B cell (primary cell): ENCODE results near the gene PYDC2. TPM values are rescaled to one million over a fixed set of nuclear protein-coding genes. Genes with fewer than 3 reads are reported as not detected.

ENCODE experiments used
- ATAC-seq: fragments of 200-7000 bp; cut with Tn5 transposase; one replicate; pipeline ENCODE4 v1.10.0; 2021; ENCODE audit warnings: low read depth, mild to moderate bottlenecking, moderate number of reproducible peaks, moderate library complexity
- CTCF ChIA-PET: fragments of 350-600 bp; sonication (Branson Sonifier 250); formaldehyde crosslinking; loops from one replicate; lab custom pipeline; 2021; ENCODE audit warnings: antibody characterized with exemption, inconsistent platforms; lab: Charles Lee
- POLR2A ChIA-PET: fragments of 350-600 bp; sonication (Branson Sonifier 250); formaldehyde crosslinking; loops from one replicate; lab custom pipeline; 2021; ENCODE audit warnings: antibody characterized with exemption; lab: Charles Lee
- DNase-seq: peaks from one replicate; pipeline ENCODE4 v3.0.0; 2013
- H2AFZ ChIP-seq: 2 replicates; pipeline ENCODE4 v1.6.1; 2012; ENCODE audit warnings: mild to moderate bottlenecking, low read depth, low read length; ENCODE audit not compliant: insufficient read depth, poor library complexity, severe bottlenecking
- H3K27ac ChIP-seq, 2 donors: 1 replicate in 1 of 2; 2 replicates in 1 of 2; pipeline ENCODE4 v1.5.1; 2012 to 2013; ENCODE audit warnings: low read length in 2 of 2, mild to moderate bottlenecking in 2 of 2, moderate library complexity in 1 of 2
- H3K27me3 ChIP-seq, 4 experiments: fragments of 200-600 bp in 1 of 4; sonication (generic) in 1 of 4; replicated peaks in 1 of 4; 1 replicate in 2 of 4; 2 replicates in 2 of 4; pipeline versions ENCODE4 v1.6.1 to v1.7.0; 2013 to 2016; ENCODE audit warnings: low read length in 3 of 4, mild to moderate bottlenecking in 2 of 4, mixed read lengths in 1 of 4, moderate library complexity in 1 of 4; ENCODE audit not compliant: insufficient read depth in 4 of 4, control insufficient read depth in 3 of 4; ENCODE audit errors: control extremely low read depth in 1 of 4
- H3K36me3 ChIP-seq, 2 experiments: replicated peaks in 1 of 2; 1 replicate in 1 of 2; 2 replicates in 1 of 2; pipeline versions ENCODE4 v1.6.1 to v1.7.1; 2013; ENCODE audit warnings: low read length in 1 of 2; ENCODE audit not compliant: insufficient read depth in 2 of 2, control insufficient read depth in 1 of 2; ENCODE audit errors: control extremely low read depth in 1 of 2, extremely low read depth in 1 of 2
- H3K4me1 ChIP-seq, 2 donors: fragments of 200-600 bp in 1 of 2; sonication (generic) in 1 of 2; 1 replicate in 1 of 2; 2 replicates in 1 of 2; pipeline versions ENCODE4 v1.5.1 to v1.6.1; 2013 to 2017; ENCODE audit warnings: low read length in 2 of 2; ENCODE audit not compliant: control insufficient read depth in 2 of 2, insufficient read depth in 2 of 2
- H3K4me2 ChIP-seq: replicated peaks from 2 replicates; pipeline ENCODE3; 2012; ENCODE audit warnings: mild to moderate bottlenecking, low read depth, low read length; ENCODE audit not compliant: poor library complexity, severe bottlenecking
- H3K4me3 ChIP-seq, 5 experiments: fragments of 200-600 bp in 1 of 5; sonication (generic) in 1 of 5; 1 replicate in 3 of 5; 2 replicates in 2 of 5; pipeline versions ENCODE4 v1.5.1 to v1.7.0; 2011 to 2016; ENCODE audit warnings: low read length in 4 of 5, mild to moderate bottlenecking in 4 of 5, low read depth in 2 of 5, control low read depth in 1 of 5, moderate library complexity in 1 of 5; ENCODE audit not compliant: insufficient read depth in 1 of 5; ENCODE audit errors: control extremely low read depth in 1 of 5, extremely low read depth in 1 of 5
- H3K79me2 ChIP-seq: fragments of 200-600 bp; sonication (generic); one replicate; pipeline ENCODE4 v1.6.0; 2016; ENCODE audit warnings: low read length; ENCODE audit not compliant: control insufficient read depth, insufficient read depth
- H3K9ac ChIP-seq: fragments of 200-600 bp; sonication (generic); 2 replicates; pipeline ENCODE4 v1.6.1; 2017; ENCODE audit warnings: mild to moderate bottlenecking, low read length, moderate library complexity
- H3K9me3 ChIP-seq, 3 donors: one replicate each; pipeline versions ENCODE4 v1.6.1 to v1.7.1; 2013; ENCODE audit warnings: low read length in 2 of 3; ENCODE audit not compliant: control insufficient read depth in 2 of 3, insufficient read depth in 1 of 3; ENCODE audit errors: control extremely low read depth in 1 of 3
- H4K20me1 ChIP-seq: 2 replicates; pipeline ENCODE4 v1.6.0; 2012; ENCODE audit warnings: mild to moderate bottlenecking, low read length; ENCODE audit not compliant: insufficient read depth, control insufficient read depth, poor library complexity, severe bottlenecking
- H3K27ac Mint-ChIP-seq: one replicate; pipeline ENCODE4 v1.8.0; 2021; ENCODE audit warnings: mixed read lengths
- H3K27me3 Mint-ChIP-seq: one replicate; pipeline ENCODE4 v1.8.0; 2021; ENCODE audit warnings: mixed read lengths
- H3K4me1 Mint-ChIP-seq: one replicate; pipeline ENCODE4 v1.8.0; 2021; ENCODE audit warnings: mixed read lengths
- H3K4me3 Mint-ChIP-seq: one replicate; pipeline ENCODE4 v1.8.0; 2021; ENCODE audit warnings: mixed read lengths
- H3K9me3 Mint-ChIP-seq: one replicate; pipeline ENCODE4 v1.8.0; 2022; ENCODE audit warnings: mixed read lengths; ENCODE audit not compliant: insufficient read depth
- CTCF ChIP-seq: fragments of 200-600 bp; IDR thresholded peaks from one replicate; pipeline ENCODE4 v1.8.0; 2022; ENCODE audit warnings: antibody characterized with exemption, mild to moderate bottlenecking
- EZH2 ChIP-seq: IDR thresholded peaks from 2 replicates; pipeline ENCODE4 v1.6.1; 2012; ENCODE audit warnings: borderline replicate concordance, low read depth, mild to moderate bottlenecking, moderate library complexity, low read length; ENCODE audit not compliant: insufficient read depth, poor library complexity, severe bottlenecking
- WGBS: methylation state at CpG from one replicate; pipeline ENCODE4 v1.1.5; 2013; ENCODE audit warnings: missing lambda C conversion rate; ENCODE audit not compliant: insufficient coverage; 5-methylcytosine and 5-hydroxymethylcytosine counted together
- intact Hi-C: fragments of 100-400 bp; cut with micrococcal nuclease; formaldehyde crosslinking; loops from one replicate; pipeline ENCODE4 v1.10.0; 2022
- polyA plus RNA-seq: library from polyadenylated mRNA; depleted of rRNA; stranded (reverse); fragments of >200 nt; gene quantifications from 2 replicates; pipeline ENCODE4 v1.2.3, GENCODE V29; 2012
- total RNA-seq, 2 donors: library from RNA; stranded (reverse); fragments of 120-200 nt in 1 of 2; gene quantifications; 1 replicate in 1 of 2; 2 replicates in 1 of 2; pipeline versions ENCODE4 v1.2.3 to v1.2.4, GENCODE V29; 2013 to 2022

Gene PYDC2
- total and polyA plus RNA-seq, 2 donors (not counting 1 experiment from before 2014, with no cell fraction given), result not detected

- no peak overlapping the region for H3K9ac ChIP-seq
- H3K9me3 ChIP-seq, result no peaks in the 10 kb centered on the region
- no CpG with 5 or more reads among the region's 2 CpGs for WGBS
- Mint-ChIP-seq H3K4me1 (no peaks in the 10 kb centered on the region), H3K9me3 (no peaks in the 10 kb centered on the region), H3K27me3 (no peaks in the 10 kb centered on the region), H3K27ac (no peak overlapping the region), H3K4me3 (no peak overlapping the region)
- no peak for DNase-seq
- ChIA-PET CTCF (no interaction called here), POLR2A (no interaction called here)
- H3K79me2 ChIP-seq, result no peaks in the 10 kb centered on the region
- H4K20me1 ChIP-seq, result no peaks in the 10 kb centered on the region
- H2AFZ ChIP-seq, result no peak overlapping the region
- ATAC-seq, result no peak
- TF ChIP-seq CTCF, result no peak
- no peak for TF ChIP-seq EZH2
- no peaks in the 10 kb centered on the region for H3K4me1 ChIP-seq
- intact Hi-C loops, result no loop called here
- no peak overlapping the region for H3K4me2 ChIP-seq
- H3K27ac ChIP-seq, result no peak overlapping the region
- no peaks in the 10 kb centered on the region for H3K27me3 ChIP-seq
- no peaks in the 10 kb centered on the region for H3K36me3 ChIP-seq
- H3K4me3 ChIP-seq, result no peak overlapping the region
Observed at GRCh38 chr3:191460360-191460759, 603 bp upstream of the PYDC2 start.

GRCh38 chr3:191470080-191470479 lies 9.1 kb downstream of the PYDC2 start:
- peaks cover 0 to 1% (median 0%) of the 10 kb centered on the region in 3 donors for H3K9me3 ChIP-seq
- H3K4me1 Mint-ChIP-seq, result no peaks in the 10 kb centered on the region
- no peaks in the 10 kb centered on the region for H3K4me1 ChIP-seq
- no peaks in the 10 kb centered on the region for H4K20me1 ChIP-seq
- peaks cover 22% of the 10 kb centered on the region for H3K27me3 Mint-ChIP-seq
- H3K4me2 ChIP-seq, result no peak overlapping the region
- H3K79me2 ChIP-seq, result no peaks in the 10 kb centered on the region
- no peak overlapping the region for H3K27ac ChIP-seq
- POLR2A ChIA-PET, result no interaction called here
- H3K27me3 ChIP-seq, result no peaks in the 10 kb centered on the region
- no peak for TF ChIP-seq CTCF
- TF ChIP-seq EZH2, result no peak
- H3K4me3 Mint-ChIP-seq, result no peak overlapping the region
- no peak overlapping the region for H3K27ac Mint-ChIP-seq
- H2AFZ ChIP-seq, result no peak overlapping the region
- intact Hi-C loops, result no loop called here
- ATAC-seq (no peak), DNase-seq (no peak)
- no peak overlapping the region for H3K4me3 ChIP-seq
- CTCF ChIA-PET, result no interaction called here
- H3K36me3 ChIP-seq, result no peaks in the 10 kb centered on the region
- no peak overlapping the region for H3K9ac ChIP-seq
- H3K9me3 Mint-ChIP-seq, result no peaks in the 10 kb centered on the region
